OCI-LY1 (cell line): ENCODE data around the gene ASCL5.

ENCODE experiments used
- H2AFZ ChIP-seq: fragments of 200-600 bp; sonication (generic), shearing (Covaris generic); 2 replicates; pipeline ENCODE4 v1.6.0; 2014; ENCODE audit warnings: antibody characterized with exemption, mild to moderate bottlenecking, low read length
- H3F3A ChIP-seq: fragments of 200-600 bp; sonication (generic), shearing (Covaris generic); 2 replicates; pipeline ENCODE4 v1.6.0; 2014; ENCODE audit warnings: mild to moderate bottlenecking, antibody characterized with exemption, low read length, moderate library complexity; ENCODE audit not compliant: insufficient read depth
- H3K27ac ChIP-seq: fragments of 200-600 bp; sonication (generic); 2 replicates; pipeline ENCODE4 v1.5.1; 2014; ENCODE audit warnings: low read length, mixed run types, mild to moderate bottlenecking, low read depth; ENCODE audit not compliant: poor library complexity, severe bottlenecking
- H3K27me3 ChIP-seq: fragments of 200-600 bp; sonication (generic); 2 replicates; pipeline ENCODE4 v1.6.0; 2014; ENCODE audit warnings: antibody characterized with exemption, mild to moderate bottlenecking, low read length, moderate library complexity; ENCODE audit not compliant: insufficient read depth
- H3K36me3 ChIP-seq: fragments of 200-600 bp; sonication (generic); 2 replicates; pipeline ENCODE4 v1.6.1; 2014; ENCODE audit warnings: mild to moderate bottlenecking, antibody characterized with exemption, low read length, moderate library complexity, mixed read lengths; ENCODE audit not compliant: insufficient read depth
- H3K4me1 ChIP-seq: fragments of 200-600 bp; sonication (generic); 2 replicates; pipeline ENCODE4 v1.5.1; 2014; ENCODE audit warnings: mild to moderate bottlenecking, low read length, moderate library complexity; ENCODE audit not compliant: insufficient read depth, severe bottlenecking
- H3K4me2 ChIP-seq: fragments of 200-600 bp; sonication (generic), shearing (Covaris generic); 2 replicates; pipeline ENCODE4 v1.6.1; 2014; ENCODE audit warnings: low read length
- H3K4me3 ChIP-seq: fragments of 200-600 bp; sonication (generic); 2 replicates; pipeline ENCODE4 v1.5.1; 2014; ENCODE audit warnings: low read length, low read depth, mild to moderate bottlenecking, mixed read lengths; ENCODE audit not compliant: poor library complexity, severe bottlenecking
- H3K79me2 ChIP-seq: fragments of 200-600 bp; shearing (Covaris generic); 2 replicates; pipeline ENCODE4 v1.6.1; 2016; ENCODE audit warnings: mixed run types, low read length, mixed read lengths; ENCODE audit not compliant: insufficient read depth
- H3K9ac ChIP-seq: fragments of 200-600 bp; sonication (generic), shearing (Covaris generic); 2 replicates; pipeline ENCODE4 v1.6.1; 2014; ENCODE audit warnings: mild to moderate bottlenecking, low read length, mixed read lengths
- H3K9me2 ChIP-seq: fragments of 200-600 bp; sonication (generic), shearing (Covaris generic); 2 replicates; pipeline ENCODE4 v1.6.1; 2014; ENCODE audit warnings: low read depth, mild to moderate bottlenecking, low read length, mixed read lengths
- H3K9me3 ChIP-seq: fragments of 200-600 bp; shearing (Covaris generic); 2 replicates; pipeline ENCODE4 v1.6.1; 2014; ENCODE audit warnings: low read length, mixed read lengths
- H4K20me1 ChIP-seq: fragments of 200-600 bp; sonication (generic), shearing (Covaris generic); 2 replicates; pipeline ENCODE4 v1.6.0; 2016; ENCODE audit warnings: mild to moderate bottlenecking, low read length; ENCODE audit not compliant: insufficient read depth
- CTCF ChIP-seq: fragments of 200-600 bp; sonication (generic), shearing (Covaris generic); IDR thresholded peaks from 2 replicates; pipeline ENCODE4 v1.5.1; 2017; ENCODE audit warnings: mild to moderate bottlenecking, antibody characterized with exemption, low read length, moderate library complexity, mixed read lengths
- EZH2 ChIP-seq: fragments of 200-600 bp; sonication (generic), shearing (Covaris generic); IDR thresholded peaks from 2 replicates; pipeline ENCODE4 v1.8.0; 2017; ENCODE audit warnings: borderline replicate concordance, mixed run types, mild to moderate bottlenecking, antibody characterized with exemption, low read length, moderate library complexity, mixed read lengths

Gene ASCL5

GRCh38 chr1:201145816-201146215, 18.8 kb upstream of the ASCL5 start:
- Histone ChIP-seq H3K9ac (no peak overlapping the region), H2AFZ (no peak overlapping the region), H3K9me2 (no peaks in the 10 kb centered on the region), H3F3A (no peaks in the 10 kb centered on the region), H3K79me2 (no peaks in the 10 kb centered on the region), H4K20me1 (no peaks in the 10 kb centered on the region), H3K27ac (no peak overlapping the region), H3K27me3 (no peaks in the 10 kb centered on the region), H3K4me1 (no peaks in the 10 kb centered on the region), H3K9me3 (no peaks in the 10 kb centered on the region), H3K36me3 (peaks cover 50% of the 10 kb centered on the region), H3K4me2 (no peak overlapping the region), H3K4me3 (no peak overlapping the region)
- TF ChIP-seq EZH2 (no peak), CTCF (no peak)

- Histone ChIP-seq H3K36me3 (peaks cover 43% of the 10 kb centered on the region), H3K9ac (no peak overlapping the region), H3K79me2 (no peaks in the 10 kb centered on the region), H3K27ac (no peak overlapping the region), H3K4me2 (no peak overlapping the region), H3K9me3 (no peaks in the 10 kb centered on the region), H3K4me3 (no peak overlapping the region), H3K4me1 (no peaks in the 10 kb centered on the region), H3K27me3 (no peaks in the 10 kb centered on the region), H2AFZ (no peak overlapping the region), H3K9me2 (no peaks in the 10 kb centered on the region), H4K20me1 (no peaks in the 10 kb centered on the region), H3F3A (no peaks in the 10 kb centered on the region)
- TF ChIP-seq EZH2 = no peak
- TF ChIP-seq CTCF = no peak
These were observed 18.1 kb upstream of the ASCL5 start for GRCh38 chr1:201145132-201145531.

GRCh38 chr1:201144701-201145100, 17.7 kb upstream of the ASCL5 start:
- peaks cover 46% of the 10 kb centered on the region for H3K36me3 ChIP-seq
- no peak overlapping the region for H2AFZ ChIP-seq
- H3K9me3 ChIP-seq = no peaks in the 10 kb centered on the region
- no peak overlapping the region for H3K4me2 ChIP-seq
- no peak overlapping the region for H3K9ac ChIP-seq
- TF ChIP-seq CTCF = no peak
- no peak for TF ChIP-seq EZH2
- H4K20me1 ChIP-seq = no peaks in the 10 kb centered on the region
- no peaks in the 10 kb centered on the region for H3K4me1 ChIP-seq
- no peak overlapping the region for H3K4me3 ChIP-seq
- no peaks in the 10 kb centered on the region for H3K9me2 ChIP-seq
- no peaks in the 10 kb centered on the region for H3K27me3 ChIP-seq
- no peak overlapping the region for H3K27ac ChIP-seq
- H3F3A ChIP-seq = no peaks in the 10 kb centered on the region
- H3K79me2 ChIP-seq = no peaks in the 10 kb centered on the region
